ENCODE measurements around the gene SEZ6.
"Not testable (repeated sequence)": the region's sequence is repeated elsewhere in the genome, so short reads cannot be mapped to it uniquely, and the experiment has no call there.

SEZ6 gene

GRCh38 chr17:28935744-28936460 is 69.9 kb downstream of the SEZ6 start (continued):
- no peak for TF ChIP-seq AEBP2 (tag by site-specific recombination; IDR thresholded peaks at IDR 0.05; ENCODE audit: borderline replicate concordance)
- TF ChIP-seq GLI4 (tag by site-specific recombination; IDR thresholded peaks at IDR 0.05) = no peak

GRCh38 chr17:28934508-28934907 is 71.3 kb downstream of the SEZ6 start:
- not testable (repeated sequence) for H3K27ac ChIP-seq (ENCODE audit: extremely low read depth, low read depth, low read length); H3K4me3 ChIP-seq (ENCODE audit: low read depth, low read length); H3K9me3 ChIP-seq (ENCODE audit: control insufficient read depth, insufficient read depth, low read depth, low read length)
- ChIA-PET POLR2A (interaction anchor here (1.1 to 2.0 kb wide), 2 partner anchors 15 to 17 kb away, joined by 3 to 5 read pairs; partner anchors contain the start of gene PHF12), CTCF (interaction anchor here (0.8 to 1.6 kb wide), 6 partner anchors 16 to 285 kb away, joined by 3 to 7 read pairs (median 4); no protein-coding TSS in a partner anchor)
- H3K4me1 ChIP-seq (ENCODE audit: control insufficient read depth, insufficient read depth, low read length) = peaks cover 24% of the 10 kb centered on the region
- H3K36me3 ChIP-seq (ENCODE audit: control insufficient read depth in 2 of 2, insufficient read depth in 1 of 2, low read length in 2 of 2) = peaks cover 11 to 41% of the 10 kb centered on the region in 2 experiments
- TF ChIP-seq ZNF121 (tag by site-specific recombination; IDR thresholded peaks at IDR 0.05) = peak; percentile 76

GRCh38 chr17:28929787-28930186 is 76.0 kb downstream of the SEZ6 start:
- no peaks in the 10 kb centered on the region; the same call in 1 of the 2 replicates for H3K4me1 ChIP-seq (ENCODE audit: control insufficient read depth, insufficient read depth, low read length)
- CTCF ChIA-PET = interaction anchor here (0.5 to 2.2 kb wide), 9 partner anchors 13 to 203 kb away, joined by 3 to 8 read pairs (median 4); partner anchors contain the start of gene TLCD1
- H3K4me3 ChIP-seq (ENCODE audit: low read depth, low read length) = no peak overlapping the region
- POLR2A ChIA-PET = interaction anchor here (1.2 kb wide), 1 partner anchor 22 kb away, joined by 8 read pairs; no protein-coding TSS in a partner anchor
- H3K36me3 ChIP-seq (ENCODE audit: control insufficient read depth in 2 of 2, insufficient read depth in 1 of 2, low read length in 2 of 2) = peaks cover 16 to 67% of the 10 kb centered on the region in 2 experiments
- no peak overlapping the region for H3K27ac ChIP-seq (ENCODE audit: extremely low read depth, low read depth, low read length)
- H3K9me3 ChIP-seq (ENCODE audit: control insufficient read depth, insufficient read depth, low read depth, low read length) = no peaks in the 10 kb centered on the region
- no peak for TF ChIP-seq ZFP69B (tag by site-specific recombination; IDR thresholded peaks at IDR 0.05)
- no peak for TF ChIP-seq ZNF398 (tag by site-specific recombination; IDR thresholded peaks at IDR 0.05)
- no peak for TF ChIP-seq ZNF510 (tag by site-specific recombination; IDR thresholded peaks at IDR 0.05; ENCODE audit: insufficient replicate concordance)
- no peak for TF ChIP-seq ZBTB1 (tag by site-specific recombination; IDR thresholded peaks at IDR 0.05)
- TF ChIP-seq BCL11A (tag by site-specific recombination; IDR thresholded peaks at IDR 0.05; ENCODE audit: low read depth) = no peak
- no peak for TF ChIP-seq ZNF211 (tag by site-specific recombination; IDR thresholded peaks at IDR 0.05; ENCODE audit: low read depth)
- no peak for TF ChIP-seq ZNF623 (tag by site-specific recombination; IDR thresholded peaks at IDR 0.05)
- TF ChIP-seq KLF8 (tag by site-specific recombination; IDR thresholded peaks at IDR 0.05) = no peak

GRCh38 chr17:28928061-28928460 is 77.8 kb downstream of the SEZ6 start:
- H3K27ac ChIP-seq (ENCODE audit: extremely low read depth, low read depth, low read length) = no peak overlapping the region
- CTCF ChIA-PET = interaction anchor here (1.6 to 1.9 kb wide), 2 partner anchors 10 to 21 kb away, joined by 5 to 7 read pairs; no protein-coding TSS in a partner anchor
- no peak for TF ChIP-seq ZBTB20 (tag by site-specific recombination; IDR thresholded peaks at IDR 0.05)
- no peak for TF ChIP-seq ZNF155 (tag by site-specific recombination; IDR thresholded peaks at IDR 0.05)
- TF ChIP-seq SP7 (tag by site-specific recombination; IDR thresholded peaks at IDR 0.05) = peak; percentile 67
- peak; percentile 48; the same call in 1 of the 2 replicates for TF ChIP-seq INSM2 (tag by site-specific recombination; IDR thresholded peaks at IDR 0.05)
- peak; percentile 81; the same call in 1 of the 2 replicates for TF ChIP-seq ZNF184 (tag by site-specific recombination; IDR thresholded peaks at IDR 0.05)
- TF ChIP-seq ZNF350 (tag by site-specific recombination; IDR thresholded peaks at IDR 0.05) = no peak
- TF ChIP-seq KLF8 (tag by site-specific recombination; IDR thresholded peaks at IDR 0.05) = peak; percentile 41; the same call in 1 of the 2 replicates
- 0 out of 2 replicates have a peak, but pooled peaks have one; percentile 9 for TF ChIP-seq ZNF280D (tag by site-specific recombination; IDR thresholded peaks at IDR 0.05)
- TF ChIP-seq KLF17 (tag by site-specific recombination; IDR thresholded peaks at IDR 0.05) = no peak

More at GRCh38 chr17:28928061-28928460, 77.8 kb downstream of the SEZ6 start:
- POLR2A ChIA-PET = no interaction called here
- Histone ChIP-seq H3K36me3 (ENCODE audit: control insufficient read depth in 2 of 2, insufficient read depth in 1 of 2, low read length in 2 of 2) (peaks cover 29 to 75% of the 10 kb centered on the region in 2 experiments), H3K9me3 (ENCODE audit: control insufficient read depth, insufficient read depth, low read depth, low read length) (no peaks in the 10 kb centered on the region), H3K4me3 (ENCODE audit: low read depth, low read length) (no peak overlapping the region), H3K4me1 (ENCODE audit: control insufficient read depth, insufficient read depth, low read length) (no peaks in the 10 kb centered on the region; the same call in 1 of the 2 replicates)
